ENCODE results near the gene SNAI3. TPM values are rescaled to one million over a fixed set of nuclear protein-coding genes. Genes with fewer than 3 reads are reported as not detected.

The SNAI3 gene
- polyA plus RNA-seq, 4 donors: 0.50 to 0.87 (median 0.61) TPM

DNA sequence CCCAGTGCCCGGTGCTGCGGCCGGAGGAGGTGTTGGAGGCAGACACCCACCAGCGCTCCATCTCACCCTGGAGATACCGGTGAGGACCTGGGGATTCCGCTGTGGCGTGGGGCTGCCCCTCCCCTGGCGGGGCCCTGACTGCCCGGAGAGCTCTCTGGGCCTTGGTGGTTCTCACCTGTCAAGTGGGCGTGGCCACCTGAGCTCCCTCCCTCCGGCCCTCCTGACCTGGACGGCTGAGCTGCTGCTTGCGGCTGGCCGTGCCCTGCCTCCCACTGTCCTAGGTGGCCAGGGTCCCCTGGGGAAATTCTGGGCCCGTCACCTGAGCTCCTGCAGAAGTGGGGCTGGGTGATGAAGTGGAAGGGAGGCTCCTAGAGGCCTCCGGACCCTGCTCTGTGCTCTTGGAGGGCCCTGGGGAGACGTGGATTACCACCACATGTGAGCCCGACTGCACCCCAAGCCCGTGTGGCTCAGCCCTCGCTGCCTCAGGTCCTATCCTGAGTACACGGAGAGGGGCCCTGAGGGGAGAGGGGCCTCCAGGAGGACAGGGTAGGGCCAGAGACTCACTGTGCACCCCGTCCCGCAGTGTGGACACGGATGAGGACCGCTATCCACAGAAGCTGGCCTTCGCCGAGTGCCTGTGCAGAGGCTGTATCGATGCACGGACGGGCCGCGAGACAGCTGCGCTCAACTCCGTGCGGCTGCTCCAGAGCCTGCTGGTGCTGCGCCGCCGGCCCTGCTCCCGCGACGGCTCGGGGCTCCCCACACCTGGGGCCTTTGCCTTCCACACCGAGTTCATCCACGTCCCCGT is 46.9 kb downstream of the SNAI3 start:
- DNase-seq (ENCODE audit: low read depth in 4 of 4, low spot score in 3 of 4): no peak

DNA sequence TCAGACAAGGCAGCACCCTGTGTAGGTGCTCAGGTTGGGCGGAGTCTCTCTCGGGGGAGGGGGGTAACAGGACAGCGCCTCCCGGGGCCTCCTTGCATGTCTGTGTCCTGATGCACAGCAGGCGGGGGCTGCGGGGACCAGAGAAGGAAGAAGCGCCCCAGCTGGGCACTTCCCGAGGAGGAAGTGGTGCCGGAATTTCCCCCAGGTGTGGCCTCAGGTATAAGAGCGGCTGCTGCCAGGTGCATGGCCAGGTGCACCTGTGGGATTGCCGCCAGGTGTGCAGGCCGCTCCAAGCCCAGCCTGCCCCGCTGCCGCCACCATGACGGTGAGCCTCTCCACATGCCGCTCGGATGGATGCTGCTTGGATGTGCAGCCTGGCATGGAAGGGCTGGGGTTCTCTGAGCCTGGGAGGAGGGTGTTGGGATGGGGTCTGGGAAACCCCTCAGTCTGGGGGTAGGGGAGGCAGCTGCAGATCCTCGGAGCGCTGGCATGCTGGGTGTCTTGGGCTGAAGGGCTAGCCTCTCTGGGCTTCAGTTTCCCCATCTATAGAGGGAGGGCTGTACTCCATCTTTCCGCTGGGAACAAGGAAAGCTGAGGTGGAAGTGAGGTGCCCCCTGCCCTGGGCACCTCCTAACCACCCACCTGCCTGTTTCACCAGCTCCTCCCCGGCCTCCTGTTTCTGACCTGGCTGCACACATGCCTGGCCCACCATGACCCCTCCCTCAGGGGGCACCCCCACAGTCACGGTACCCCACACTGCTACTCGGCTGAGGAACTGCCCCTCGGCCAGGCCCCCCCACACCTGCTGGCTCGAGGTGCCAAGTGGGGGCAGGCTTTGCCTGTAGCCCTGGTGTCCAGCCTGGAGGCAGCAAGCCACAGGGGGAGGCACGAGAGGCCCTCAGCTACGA is 47.7 kb downstream of the SNAI3 start, which contains the start of gene IL17C:
Gene IL17C (plus strand): TSS at position 250 of the 908 bp plus-strand sequence. CDS start 70 bp downstream, at position 320.
- no peak for DNase-seq (ENCODE audit: low read depth in 4 of 4, low spot score in 3 of 4)

DNA sequence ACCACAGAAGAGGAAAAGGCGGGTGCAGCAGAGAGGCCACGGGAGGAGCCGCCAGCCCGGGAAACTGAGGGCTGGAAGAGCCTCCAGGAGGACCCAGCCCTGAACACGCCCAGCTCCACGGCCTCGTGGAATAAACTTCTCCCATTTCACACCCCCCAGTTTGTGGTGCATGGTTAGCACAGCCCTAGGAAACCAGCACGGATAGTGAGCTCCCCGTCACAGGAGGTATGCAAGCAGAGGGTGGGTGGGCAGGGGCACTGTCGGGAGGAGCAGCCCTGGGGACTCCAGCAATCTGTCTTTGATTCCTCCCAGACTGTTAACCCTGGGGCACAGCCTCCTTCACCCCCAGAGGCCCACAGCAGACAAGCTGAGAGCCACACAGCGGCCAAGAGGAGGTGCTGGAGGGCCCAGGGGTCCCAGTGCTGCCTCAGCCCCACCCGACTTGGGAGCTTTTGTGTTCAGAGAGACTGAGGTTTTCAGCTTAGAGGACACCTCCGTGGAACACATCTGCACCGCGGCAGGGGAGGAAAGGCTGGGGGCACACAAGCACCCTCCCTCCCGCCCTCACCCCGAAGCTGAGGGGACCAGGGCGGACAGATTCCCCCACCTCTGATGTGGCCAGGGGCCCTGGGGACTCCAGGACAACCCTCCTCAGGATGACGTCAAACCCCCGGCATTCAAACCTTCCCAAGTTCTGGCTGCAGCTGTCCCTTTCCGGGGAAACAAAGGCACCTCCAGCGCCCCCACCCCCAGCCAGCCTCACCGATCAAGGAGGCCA is 49.6 kb downstream of the SNAI3 start:
- DNase-seq (ENCODE audit: low read depth in 4 of 4, low spot score in 3 of 4): no peak

DNA sequence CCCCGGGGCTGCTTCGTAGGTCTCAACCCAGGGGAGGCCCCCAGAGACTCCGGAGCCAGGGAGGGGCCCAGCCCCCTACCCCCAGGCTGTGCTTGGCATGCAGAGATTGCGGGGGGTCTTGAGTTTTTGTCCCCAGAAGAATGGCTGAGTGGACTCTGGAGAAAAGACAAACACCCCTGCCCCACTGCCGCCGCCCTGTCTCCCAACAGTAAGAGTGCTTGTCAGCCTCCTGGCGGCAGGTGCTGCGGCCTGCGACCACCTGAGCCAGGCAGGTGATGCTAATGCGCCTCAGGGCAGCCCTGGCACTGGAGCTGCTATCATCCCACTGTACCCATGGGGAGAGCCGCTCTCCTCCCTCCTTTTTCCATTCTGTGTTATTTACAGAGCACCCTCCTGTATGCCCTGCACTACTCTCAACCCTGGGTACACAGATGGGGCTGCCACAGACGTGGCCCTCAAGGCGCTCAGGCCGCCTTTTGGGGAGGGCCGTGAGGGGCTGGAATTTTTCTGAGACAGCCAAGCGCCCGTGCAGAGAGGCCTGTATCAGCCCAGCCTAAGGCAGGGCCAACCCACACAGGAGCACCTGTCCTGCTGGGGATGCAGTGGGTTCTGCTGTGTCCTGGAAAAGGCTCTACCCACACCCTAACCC is 50.5 kb downstream of the SNAI3 start:
- DNase-seq (ENCODE audit: low read depth in 4 of 4, low spot score in 3 of 4): no peak

DNA sequence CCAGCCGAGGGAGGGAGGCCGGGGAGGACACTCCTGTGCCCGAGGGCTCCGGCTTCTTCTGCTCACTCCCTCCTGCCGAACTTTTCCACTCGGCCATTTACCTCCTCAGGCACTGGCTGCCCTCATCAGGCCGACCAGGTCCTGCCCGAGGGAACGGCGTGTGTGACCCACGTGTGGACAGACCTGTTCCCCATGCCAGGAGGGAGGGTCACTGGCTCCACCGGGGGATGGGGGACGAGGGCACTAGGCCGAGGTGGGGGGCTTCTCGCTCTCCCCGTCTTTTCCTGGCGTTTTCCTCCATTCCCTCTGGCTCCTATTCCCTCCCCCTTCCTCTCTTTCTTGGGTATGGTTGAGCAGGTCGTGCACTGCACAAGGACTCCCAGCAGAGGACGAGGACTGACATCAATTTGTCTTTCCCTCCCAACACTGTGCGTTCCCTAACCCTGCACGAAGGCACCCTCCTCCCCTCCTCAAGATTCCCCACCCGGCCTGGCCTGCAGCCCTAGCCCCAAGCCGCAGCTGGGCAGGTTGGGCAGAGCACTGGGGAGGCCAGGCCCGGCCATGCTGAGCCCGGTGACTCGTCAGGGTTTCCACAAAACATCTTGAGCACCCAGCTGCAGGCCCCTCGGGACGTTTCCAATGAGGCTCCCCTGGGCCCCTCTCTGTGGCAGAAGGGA is 51.2 kb downstream of the SNAI3 start:
- DNase-seq (ENCODE audit: low read depth in 4 of 4, low spot score in 3 of 4): no peak

DNA sequence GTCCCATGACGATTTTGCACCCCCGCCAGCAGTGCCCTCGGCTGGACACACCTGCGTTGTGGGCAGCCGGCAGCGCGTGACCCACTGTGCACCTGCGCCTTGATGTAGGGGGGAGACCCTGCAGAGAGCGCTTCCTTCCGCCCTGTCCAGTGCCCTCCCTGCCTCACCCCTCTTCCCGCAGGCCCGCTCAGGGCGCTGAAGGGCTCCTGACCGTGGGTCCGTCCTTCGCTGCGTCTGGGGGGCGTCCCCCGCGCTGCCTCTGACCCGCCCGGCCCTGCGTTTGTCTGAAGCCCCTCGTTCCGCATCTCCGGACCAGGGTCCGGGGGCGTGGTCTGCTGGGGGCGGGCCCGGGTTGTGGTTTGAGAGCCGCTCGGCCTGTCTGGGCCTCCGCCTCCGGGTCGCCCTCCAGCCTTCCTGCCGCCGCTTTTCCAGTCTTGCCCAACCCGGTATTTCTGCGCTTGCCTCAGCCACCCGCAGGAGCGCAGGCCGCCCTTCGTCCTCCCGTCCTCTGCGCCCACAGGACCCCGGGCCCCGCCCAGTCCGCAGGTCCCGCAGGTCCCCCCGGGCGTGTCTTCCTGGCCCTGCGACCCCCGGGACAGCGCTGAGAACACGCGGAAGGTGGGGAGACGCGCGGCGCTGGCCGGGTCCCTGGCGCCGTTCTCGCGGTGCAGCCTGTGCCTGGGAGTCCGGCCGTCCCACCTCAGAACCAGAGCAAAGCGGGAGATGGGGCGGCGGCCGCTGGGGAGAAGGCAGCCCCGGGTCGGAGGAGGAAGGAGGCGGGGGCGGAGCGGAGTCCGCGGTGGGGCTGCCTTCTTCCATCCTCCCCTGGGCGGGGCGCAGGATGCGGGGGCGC is 51.9 kb downstream of the SNAI3 start:
- no peak for DNase-seq (ENCODE audit: low read depth in 4 of 4, low spot score in 3 of 4)

DNA sequence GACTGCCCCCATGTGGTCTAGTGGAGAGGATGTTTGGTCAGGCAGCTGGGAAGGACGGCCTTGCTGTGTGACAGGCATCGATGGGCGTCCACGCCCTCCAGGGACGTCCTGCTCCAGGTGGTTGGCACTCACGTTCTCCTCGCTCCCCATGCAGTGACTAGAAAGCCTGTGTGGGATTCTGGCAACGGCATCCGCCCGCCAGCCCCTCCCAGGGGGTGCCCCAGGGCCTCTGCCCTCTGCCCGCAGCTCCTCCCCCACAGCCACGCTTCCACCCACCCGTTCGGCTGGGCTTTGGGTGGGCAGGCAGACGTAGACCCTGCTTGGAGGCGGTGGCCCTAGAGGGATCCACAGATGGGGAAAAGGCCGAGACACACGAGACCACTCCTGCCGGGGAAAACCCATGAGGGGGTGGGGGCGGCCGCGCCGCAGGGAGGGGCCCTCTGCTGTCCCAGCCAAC is 52.6 kb downstream of the SNAI3 start:
- DNase-seq (ENCODE audit: low read depth in 4 of 4, low spot score in 3 of 4): no peak

DNA sequence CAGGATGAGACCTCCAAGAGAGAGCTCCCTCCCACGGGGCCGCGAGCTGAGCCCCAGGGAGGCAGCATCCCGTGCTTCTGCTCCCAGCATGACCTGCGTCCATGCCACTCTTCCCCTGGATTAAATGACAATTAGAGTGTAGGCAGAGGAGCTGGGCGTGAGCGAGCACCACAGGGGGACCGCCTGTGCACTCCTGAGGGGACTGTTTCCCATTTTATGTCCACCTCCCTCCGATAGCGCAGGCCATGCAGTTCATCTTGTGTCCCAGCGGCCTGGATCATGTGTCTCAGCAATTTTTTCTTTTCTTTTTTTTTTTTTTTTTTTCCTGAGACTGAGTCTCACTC is 53.7 kb downstream of the SNAI3 start:
- no peak for DNase-seq (ENCODE audit: low read depth in 4 of 4, low spot score in 3 of 4)

DNA sequence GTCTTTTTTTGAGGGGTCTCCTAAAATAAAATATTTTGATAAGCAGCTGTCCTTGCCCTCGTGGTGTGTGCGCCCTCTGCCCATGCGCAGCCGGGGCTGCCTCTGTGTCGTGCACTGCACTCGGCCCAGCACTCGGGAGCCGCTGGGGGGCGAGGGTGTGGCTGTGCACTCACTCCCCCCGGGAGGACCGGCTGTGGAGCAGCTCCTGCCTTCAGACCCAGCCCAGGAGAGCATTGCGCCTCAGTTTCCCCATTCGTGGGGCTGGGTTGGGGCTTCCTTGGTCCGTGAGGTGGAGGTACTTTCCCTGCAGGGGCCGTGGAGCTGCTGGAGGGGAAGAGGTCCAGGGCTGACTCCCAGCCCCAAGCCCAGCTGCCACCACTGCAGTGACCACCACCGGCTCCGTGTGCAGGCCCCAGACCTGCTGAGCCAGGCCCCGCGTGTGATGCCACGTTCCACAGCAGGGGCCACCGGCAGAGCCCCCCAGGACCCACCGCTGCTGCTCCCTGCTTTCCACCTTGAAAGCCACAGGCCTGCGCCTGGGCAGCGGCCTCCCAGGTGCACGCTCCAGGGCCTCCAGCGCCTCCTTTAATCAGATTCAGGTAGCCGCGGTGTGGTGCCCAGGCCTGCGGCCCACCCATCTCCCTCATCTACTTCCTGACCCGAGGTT is 54.3 kb downstream of the SNAI3 start:
- no peak for DNase-seq (ENCODE audit: low read depth in 4 of 4, low spot score in 3 of 4)

DNA sequence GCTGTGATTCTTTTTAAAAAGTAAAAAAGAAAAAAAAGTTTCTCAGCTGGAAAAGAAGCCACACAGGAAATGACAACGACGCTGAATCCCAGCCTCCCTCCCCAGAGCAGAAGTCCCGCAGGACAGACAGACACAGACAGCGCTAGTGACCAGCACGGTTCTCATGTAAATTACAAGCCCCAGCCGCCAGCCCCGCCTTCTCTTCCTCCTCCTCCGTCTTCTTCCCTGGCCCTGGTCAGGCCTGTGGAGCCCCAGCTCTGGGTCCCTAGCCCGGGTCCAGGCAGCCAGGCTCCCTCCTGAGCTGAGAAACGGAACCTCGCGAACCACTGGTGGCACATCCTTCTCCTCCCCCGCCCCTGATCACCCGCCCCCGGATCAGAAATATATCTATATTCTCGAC is 54.9 kb downstream of the SNAI3 start:
- DNase-seq (ENCODE audit: low read depth in 4 of 4, low spot score in 3 of 4): no peak

DNA sequence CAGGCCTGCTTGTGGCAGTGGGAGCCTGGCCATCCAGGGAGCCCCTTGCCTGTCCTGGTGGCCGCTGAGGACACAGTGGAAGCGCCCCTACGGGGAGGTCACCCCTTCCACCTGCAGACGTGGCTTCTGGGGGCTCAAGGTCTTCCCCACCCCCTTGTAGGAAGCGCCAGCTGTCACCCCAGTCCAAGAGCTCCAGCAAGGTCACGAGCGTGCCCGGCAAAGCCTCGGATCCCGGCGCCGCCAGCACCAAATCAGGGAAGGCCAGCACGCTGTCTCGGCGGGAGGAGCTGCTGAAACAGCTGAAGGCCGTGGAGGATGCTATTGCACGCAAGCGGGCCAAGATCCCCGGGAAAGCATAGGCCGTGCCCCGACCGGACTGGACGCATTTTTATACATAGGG is 55.4 kb downstream of the SNAI3 start:
- DNase-seq (ENCODE audit: low read depth in 4 of 4, low spot score in 3 of 4): no peak

DNA sequence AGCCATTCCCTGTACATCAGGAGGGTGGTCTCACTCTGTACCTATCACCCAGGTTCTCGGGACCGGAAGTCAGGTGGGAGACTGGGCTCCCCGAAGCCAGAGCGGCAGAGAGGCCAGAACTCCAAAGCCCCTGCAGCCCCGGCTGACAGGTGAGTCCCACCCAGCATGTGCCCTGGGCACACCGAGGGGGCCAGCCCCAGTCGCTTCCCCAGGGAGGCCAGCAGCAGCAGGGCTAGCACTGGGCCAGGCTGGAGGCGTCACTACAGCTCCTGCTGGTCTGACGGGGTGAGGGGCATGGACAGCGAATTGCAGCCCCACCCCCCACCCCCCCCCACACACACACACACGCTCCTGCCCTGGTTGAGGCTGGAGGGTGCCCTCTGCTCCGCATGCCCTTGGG is 55.9 kb downstream of the SNAI3 start:
- no peak for DNase-seq (ENCODE audit: low read depth in 4 of 4, low spot score in 3 of 4)

DNA sequence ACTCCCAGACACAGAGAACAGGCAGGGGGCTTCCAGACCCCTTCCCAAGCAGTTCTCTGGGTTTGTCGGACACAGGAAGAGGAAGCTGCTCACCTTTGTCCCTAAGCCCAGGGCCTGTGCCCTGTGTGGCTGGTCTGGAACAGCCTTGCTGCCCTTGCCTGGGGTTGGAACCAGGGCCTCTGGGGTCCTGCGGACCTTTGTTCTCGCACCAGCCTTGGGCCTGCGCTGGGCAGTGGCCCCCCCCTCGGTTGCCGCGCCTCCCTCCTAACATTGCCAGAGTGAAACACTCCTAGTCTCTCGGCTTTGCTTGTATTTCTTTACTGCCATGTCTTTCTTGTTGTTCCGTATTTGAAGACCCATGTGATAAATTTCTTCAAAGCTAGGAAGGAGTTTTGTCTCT is 56.5 kb downstream of the SNAI3 start:
- DNase-seq (ENCODE audit: low read depth in 4 of 4, low spot score in 3 of 4): no peak

DNA sequence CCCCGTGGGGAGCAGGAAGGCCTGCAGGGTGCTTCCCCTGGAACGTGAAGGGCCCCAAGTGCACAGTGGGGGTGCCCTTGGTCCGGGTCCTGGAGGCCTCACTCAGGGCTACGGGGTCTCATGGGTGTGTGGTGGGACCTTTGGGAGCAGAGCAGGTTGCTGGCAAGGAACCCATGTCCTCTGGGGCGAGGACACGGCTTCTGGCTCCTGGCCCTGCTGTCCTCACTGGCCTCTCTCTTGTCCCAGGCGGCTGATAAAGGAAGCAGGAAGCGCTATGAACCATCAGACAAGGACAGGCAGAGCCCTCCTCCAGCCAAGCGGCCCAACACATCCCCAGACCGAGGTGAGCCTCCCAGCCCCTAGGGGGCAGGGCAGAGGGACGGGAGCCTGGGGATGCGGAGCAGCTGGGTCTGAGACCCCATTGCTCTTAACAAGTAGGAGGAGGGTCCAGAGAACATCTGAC is 57.8 kb downstream of the SNAI3 start:
- DNase-seq (ENCODE audit: low read depth in 4 of 4, low spot score in 3 of 4): no peak
